Keratinocyte (primary cell): ENCODE measurements around the gene C19orf12. TPM values are rescaled to one million over a fixed set of nuclear protein-coding genes. Genes with fewer than 3 reads are reported as not detected.

Experiments used
- DNase-seq: peaks from one replicate; pipeline ENCODE4 v3.0.0-alpha.2; 2011; ENCODE audit warnings: low read depth, missing footprints, low spot score
- FAIRE-seq: peaks from 2 replicates; lab custom pipeline; 2011; peaks lifted over from hg19 to GRCh38; lab: Jason Lieb, UNC
- H2AFZ ChIP-seq: 2 replicates; pipeline ENCODE4 v1.6.0; 2012; ENCODE audit warnings: low read length, control low read depth, inconsistent platforms; ENCODE audit not compliant: control insufficient read depth
- H3K27ac ChIP-seq: 2 replicates; pipeline ENCODE4 v1.5.1; 2011; ENCODE audit warnings: low read length; ENCODE audit not compliant: control insufficient read depth, insufficient read depth
- H3K27me3 ChIP-seq: 3 replicates; pipeline ENCODE4 v1.6.0; 2011; ENCODE audit warnings: low read length; ENCODE audit not compliant: control insufficient read depth, insufficient read depth; ENCODE audit errors: extremely low read depth
- H3K36me3 ChIP-seq, 2 experiments: 2 replicates in 1 of 2; 3 replicates in 1 of 2; pipeline ENCODE4 v1.5.1; 2011; ENCODE audit warnings: low read length in 2 of 2, mild to moderate bottlenecking in 1 of 2; ENCODE audit not compliant: control insufficient read depth in 2 of 2, insufficient read depth in 2 of 2; ENCODE audit errors: extremely low read depth in 1 of 2
- H3K4me1 ChIP-seq: 3 replicates; pipeline ENCODE4 v1.5.1; 2011; ENCODE audit warnings: low read length; ENCODE audit not compliant: control insufficient read depth, insufficient read depth; ENCODE audit errors: extremely low read depth
- H3K4me2 ChIP-seq: 3 replicates; pipeline ENCODE4 v1.6.0; 2011; ENCODE audit warnings: low read depth, low read length; ENCODE audit not compliant: control insufficient read depth, insufficient read depth; ENCODE audit errors: extremely low read depth
- H3K4me3 ChIP-seq, 3 experiments: fragments of 200-600 bp in 1 of 3; sonication (generic) in 1 of 3; 2 replicates in 2 of 3; 3 replicates in 1 of 3; pipeline ENCODE4 v1.5.1; 2011 to 2016; ENCODE audit warnings: low read length in 3 of 3, mild to moderate bottlenecking in 3 of 3, control low read depth in 2 of 3, inconsistent platforms in 1 of 3, low read depth in 1 of 3, mixed read lengths in 1 of 3, mixed run types in 1 of 3, moderate library complexity in 1 of 3; ENCODE audit not compliant: control insufficient read depth in 2 of 3, insufficient read depth in 2 of 3; ENCODE audit errors: extremely low read depth in 1 of 3
- H3K79me2 ChIP-seq: 2 replicates; pipeline ENCODE4 v1.6.0; 2012; ENCODE audit warnings: low read length; ENCODE audit not compliant: control insufficient read depth, insufficient read depth
- H3K9ac ChIP-seq: 3 replicates; pipeline ENCODE4 v1.6.0; 2011; ENCODE audit warnings: low read length; ENCODE audit not compliant: control insufficient read depth, insufficient read depth; ENCODE audit errors: extremely low read depth
- H3K9me1 ChIP-seq: 3 replicates; pipeline ENCODE4 v1.6.0; 2011; ENCODE audit warnings: low read length; ENCODE audit not compliant: control insufficient read depth, insufficient read depth; ENCODE audit errors: extremely low read depth
- H3K9me3 ChIP-seq: 2 replicates; pipeline ENCODE4 v1.5.1; 2012; ENCODE audit warnings: low read depth, low read length; ENCODE audit not compliant: control insufficient read depth
- H4K20me1 ChIP-seq: 3 replicates; pipeline ENCODE4 v1.6.0; 2011; ENCODE audit warnings: low read length; ENCODE audit not compliant: control insufficient read depth, insufficient read depth; ENCODE audit errors: extremely low read depth
- EZH2 ChIP-seq: IDR thresholded peaks from one replicate; pipeline ENCODE4 v1.6.1; 2012; ENCODE audit warnings: inconsistent platforms, mild to moderate bottlenecking, low read length, moderate library complexity
- dilution Hi-C: fragments of 300-500 bp; cut with MboI; formaldehyde crosslinking; loops from one replicate; pipeline ENCODE4 v1.7.0; 2020; ENCODE audit warnings: low sequenced_read_pairs; ENCODE audit not compliant: extremely low pct_ligation_motif_present
- polyA plus RNA-seq, 5 experiments: library from polyadenylated mRNA; depleted of rRNA in 3 of 5; stranded (reverse) in 3 of 5; stranded (forward) in 1 of 5; unstranded in 1 of 5; fragments of >200 nt; gene quantifications; 1 replicate in 1 of 5; 2 replicates in 3 of 5; 3 replicates in 1 of 5; pipeline versions ENCODE4 v1.2.1 to v1.2.3, GENCODE V29; 2011 to 2012; ENCODE audit warnings: missing spikeins in 2 of 5, low read depth in 1 of 5, low replicate concordance in 1 of 5
- TF ChIP-seq, protein P1 (sequence below), 3 experiments: IDR thresholded peaks in 1 of 3; conservative IDR thresholded peaks in 1 of 3; optimal IDR thresholded peaks in 1 of 3; 2 replicates in 2 of 3; 3 replicates in 1 of 3; pipeline versions ENCODE3 to v1.5.1; 2011; ENCODE audit warnings: low read length in 3 of 3, mild to moderate bottlenecking in 3 of 3, moderate library complexity in 2 of 3, control low read depth in 1 of 3, inconsistent platforms in 1 of 3; ENCODE audit not compliant: insufficient read depth in 2 of 3; ENCODE audit errors: extremely low read depth in 1 of 3

Gene C19orf12
- polyA plus RNA-seq, 1 donor (not counting 4 experiments of a cell fraction or from before 2014, with no cell fraction given), result 12.3 TPM

GRCh38 chr19:29670255-29670654, 44.8 kb downstream of the C19orf12 start:
- no peak overlapping the region for H3K4me3 ChIP-seq
- TF ChIP-seq, protein P1, sequence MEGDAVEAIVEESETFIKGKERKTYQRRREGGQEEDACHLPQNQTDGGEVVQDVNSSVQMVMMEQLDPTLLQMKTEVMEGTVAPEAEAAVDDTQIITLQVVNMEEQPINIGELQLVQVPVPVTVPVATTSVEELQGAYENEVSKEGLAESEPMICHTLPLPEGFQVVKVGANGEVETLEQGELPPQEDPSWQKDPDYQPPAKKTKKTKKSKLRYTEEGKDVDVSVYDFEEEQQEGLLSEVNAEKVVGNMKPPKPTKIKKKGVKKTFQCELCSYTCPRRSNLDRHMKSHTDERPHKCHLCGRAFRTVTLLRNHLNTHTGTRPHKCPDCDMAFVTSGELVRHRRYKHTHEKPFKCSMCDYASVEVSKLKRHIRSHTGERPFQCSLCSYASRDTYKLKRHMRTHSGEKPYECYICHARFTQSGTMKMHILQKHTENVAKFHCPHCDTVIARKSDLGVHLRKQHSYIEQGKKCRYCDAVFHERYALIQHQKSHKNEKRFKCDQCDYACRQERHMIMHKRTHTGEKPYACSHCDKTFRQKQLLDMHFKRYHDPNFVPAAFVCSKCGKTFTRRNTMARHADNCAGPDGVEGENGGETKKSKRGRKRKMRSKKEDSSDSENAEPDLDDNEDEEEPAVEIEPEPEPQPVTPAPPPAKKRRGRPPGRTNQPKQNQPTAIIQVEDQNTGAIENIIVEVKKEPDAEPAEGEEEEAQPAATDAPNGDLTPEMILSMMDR (optimal IDR thresholded peaks at IDR 0.05 in 1 of 3, IDR thresholded peaks at IDR 0.05 in 1 of 3, conservative IDR thresholded peaks at IDR 0.05 in 1 of 3; ENCODE audit: extremely low read depth in 1 of 3, insufficient read depth in 2 of 3, low read length in 3 of 3), result no peak
- no peak overlapping the region for H3K9ac ChIP-seq
- peaks cover 39% of the 10 kb centered on the region for H3K4me1 ChIP-seq
- no peak for FAIRE-seq
- dilution Hi-C loops, result no loop called here
- H3K36me3 ChIP-seq, result peaks cover 13% of the 10 kb centered on the region in 2 experiments
- no peak overlapping the region for H3K4me2 ChIP-seq
- no peak for DNase-seq
- no peaks in the 10 kb centered on the region for H3K9me3 ChIP-seq
- H3K27me3 ChIP-seq, result no peaks in the 10 kb centered on the region
- peaks cover 30% of the 10 kb centered on the region for H4K20me1 ChIP-seq
- H3K27ac ChIP-seq, result no peak overlapping the region
- peaks cover 89% of the 10 kb centered on the region for H3K79me2 ChIP-seq
- no peak overlapping the region for H2AFZ ChIP-seq
- peaks cover 13% of the 10 kb centered on the region for H3K9me1 ChIP-seq

DNA sequence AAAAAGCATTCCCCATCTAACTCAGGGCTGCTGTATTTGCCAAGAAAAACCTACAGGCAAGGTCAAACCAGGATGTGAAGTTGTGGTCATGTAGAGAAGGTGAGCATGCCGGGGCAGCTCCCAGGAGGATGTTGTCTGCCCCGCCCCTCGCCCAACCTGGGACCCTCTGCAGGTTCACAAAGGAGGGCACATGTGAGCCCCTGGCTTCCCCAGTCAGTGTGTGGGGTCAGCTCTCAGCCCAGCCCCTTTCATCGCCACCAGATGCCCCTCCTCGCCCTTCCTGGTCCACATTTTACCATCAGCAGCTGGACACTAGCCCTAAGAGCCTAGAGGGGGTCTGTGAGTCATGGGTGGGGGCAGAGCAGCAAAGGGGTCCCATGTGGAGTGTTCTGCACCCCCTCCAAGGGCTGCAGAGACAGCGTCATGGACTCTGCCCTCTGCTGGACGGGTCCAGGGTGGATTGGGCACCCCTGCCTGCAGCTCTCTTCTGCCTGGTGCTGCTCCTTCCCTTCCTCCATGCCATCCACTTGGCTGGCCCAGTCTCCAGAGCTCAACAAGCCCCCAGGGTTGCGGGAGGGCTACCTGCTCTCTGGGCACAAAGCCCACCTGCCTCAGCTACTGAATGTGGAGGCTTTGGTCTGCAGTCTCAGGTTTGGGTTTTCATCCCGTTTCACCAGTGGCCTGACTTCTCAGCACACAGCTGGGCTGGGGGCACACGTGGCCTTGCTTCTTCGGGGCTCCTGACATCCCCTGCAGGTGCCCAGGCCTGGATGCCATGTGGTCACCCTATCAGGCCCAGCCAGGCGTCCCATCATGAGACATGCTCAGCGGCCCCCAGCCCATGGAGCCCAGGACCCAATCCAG, 46.1 kb downstream of the C19orf12 start:
- H4K20me1 ChIP-seq, result peaks cover 27% of the 10 kb centered on the region
- H3K27ac ChIP-seq, result no peak overlapping the region
- H3K9me3 ChIP-seq, result no peaks in the 10 kb centered on the region
- H3K4me3 ChIP-seq, result no peak overlapping the region
- H3K9ac ChIP-seq, result no peak overlapping the region
- peaks cover 13% of the 10 kb centered on the region for H3K9me1 ChIP-seq
- H3K4me1 ChIP-seq, result peaks cover 49% of the 10 kb centered on the region
- TF ChIP-seq, protein P1 (optimal IDR thresholded peaks at IDR 0.05 in 1 of 3, IDR thresholded peaks at IDR 0.05 in 1 of 3, conservative IDR thresholded peaks at IDR 0.05 in 1 of 3; ENCODE audit: extremely low read depth in 1 of 3, insufficient read depth in 2 of 3, low read length in 3 of 3), result peak; percentile 19 to 63 (median 41)
- TF ChIP-seq EZH2, result no peak
- H3K4me2 ChIP-seq, result peak overlapping the region; percentile 43
- FAIRE-seq, result peak; percentile 17
- peaks cover 3 to 10% of the 10 kb centered on the region in 2 experiments for H3K36me3 ChIP-seq
- dilution Hi-C loops, result no loop called here
- H3K79me2 ChIP-seq, result peaks cover 80% of the 10 kb centered on the region
- no peaks in the 10 kb centered on the region for H3K27me3 ChIP-seq
- no peak for DNase-seq
- no peak overlapping the region for H2AFZ ChIP-seq
